ENCODE results near the gene LCA5L. TPM values are rescaled to one million over a fixed set of nuclear protein-coding genes. Genes with fewer than 3 reads are reported as not detected.

LCA5L gene
- polyA plus RNA-seq, 1 donor (not counting 4 experiments of a cell fraction or from before 2014, with no cell fraction given), result 0.96 TPM

GRCh38 chr21:39388038-39388810, 57.4 kb downstream of the LCA5L start:
- peak overlapping the region; percentile 76 for H3K9ac ChIP-seq (ENCODE audit: control insufficient read depth, extremely low read depth, insufficient read depth, low read length)

GRCh38 chr21:39387461-39388037, 58.0 kb downstream of the LCA5L start:
- Histone ChIP-seq H3K9ac (ENCODE audit: control insufficient read depth, extremely low read depth, insufficient read depth, low read length) (peak overlapping the region; percentile 76), H3K27me3 (ENCODE audit: control insufficient read depth, extremely low read depth, insufficient read depth, low read length) (no peaks in the 10 kb centered on the region), H2AFZ (ENCODE audit: control insufficient read depth, low read length) (peak overlapping the region; percentile 88), H3K9me3 (ENCODE audit: control insufficient read depth, low read depth, low read length) (no peaks in the 10 kb centered on the region), H3K9me1 (ENCODE audit: control insufficient read depth, extremely low read depth, insufficient read depth, low read length) (no peaks in the 10 kb centered on the region), H3K4me3 (ENCODE audit: control insufficient read depth in 2 of 3, extremely low read depth in 1 of 3, insufficient read depth in 2 of 3, low read depth in 1 of 3, low read length in 3 of 3) (peak overlapping the region; percentile 46 to 82 (median 70)), H4K20me1 (ENCODE audit: control insufficient read depth, extremely low read depth, insufficient read depth, low read length) (no peaks in the 10 kb centered on the region), H3K4me1 (ENCODE audit: control insufficient read depth, extremely low read depth, insufficient read depth, low read length) (peaks cover 18% of the 10 kb centered on the region), H3K36me3 (ENCODE audit: control insufficient read depth in 2 of 2, extremely low read depth in 1 of 2, insufficient read depth in 2 of 2, low read length in 2 of 2) (peaks cover 5 to 12% of the 10 kb centered on the region in 2 experiments), H3K79me2 (ENCODE audit: control insufficient read depth, insufficient read depth, low read length) (peaks cover 27% of the 10 kb centered on the region), H3K4me2 (ENCODE audit: control insufficient read depth, extremely low read depth, insufficient read depth, low read depth, low read length) (peak overlapping the region; percentile 97), H3K27ac (ENCODE audit: control insufficient read depth, insufficient read depth, low read length) (peak overlapping the region; percentile 81)
- dilution Hi-C loops (cut with MboI; ENCODE audit: extremely low pct_ligation_motif_present, low sequenced_read_pairs), result no loop called here
- TF ChIP-seq EZH2 (IDR thresholded peaks at IDR 0.05; ENCODE audit: low read length) (no peak), CTCF (optimal IDR thresholded peaks at IDR 0.05 in 1 of 3, IDR thresholded peaks at IDR 0.05 in 1 of 3, conservative IDR thresholded peaks at IDR 0.05 in 1 of 3; ENCODE audit: extremely low read depth in 1 of 3, insufficient read depth in 2 of 3, low read length in 3 of 3) (no peak)
- DNase-seq (ENCODE audit: low read depth, low spot score), result no peak
- FAIRE-seq, result no peak

More at GRCh38 chr21:39388038-39388810, 57.4 kb downstream of the LCA5L start:
- Histone ChIP-seq H3K27ac (ENCODE audit: control insufficient read depth, insufficient read depth, low read length) (peak overlapping the region; percentile 81), H2AFZ (ENCODE audit: control insufficient read depth, low read length) (peak overlapping the region; percentile 88), H3K4me1 (ENCODE audit: control insufficient read depth, extremely low read depth, insufficient read depth, low read length) (peaks cover 18% of the 10 kb centered on the region), H3K79me2 (ENCODE audit: control insufficient read depth, insufficient read depth, low read length) (peaks cover 27% of the 10 kb centered on the region), H4K20me1 (ENCODE audit: control insufficient read depth, extremely low read depth, insufficient read depth, low read length) (no peaks in the 10 kb centered on the region), H3K9me3 (ENCODE audit: control insufficient read depth, low read depth, low read length) (no peaks in the 10 kb centered on the region), H3K4me3 (ENCODE audit: control insufficient read depth in 2 of 3, extremely low read depth in 1 of 3, insufficient read depth in 2 of 3, low read depth in 1 of 3, low read length in 3 of 3) (peak overlapping the region; percentile 46 to 82 (median 70)), H3K27me3 (ENCODE audit: control insufficient read depth, extremely low read depth, insufficient read depth, low read length) (no peaks in the 10 kb centered on the region), H3K9me1 (ENCODE audit: control insufficient read depth, extremely low read depth, insufficient read depth, low read length) (no peaks in the 10 kb centered on the region), H3K4me2 (ENCODE audit: control insufficient read depth, extremely low read depth, insufficient read depth, low read depth, low read length) (peak overlapping the region; percentile 97), H3K36me3 (ENCODE audit: control insufficient read depth in 2 of 2, extremely low read depth in 1 of 2, insufficient read depth in 2 of 2, low read length in 2 of 2) (peaks cover 10 to 17% of the 10 kb centered on the region in 2 experiments)
- dilution Hi-C loops (cut with MboI; ENCODE audit: extremely low pct_ligation_motif_present, low sequenced_read_pairs), result no loop called here
- DNase-seq (ENCODE audit: low read depth, low spot score) (no peak), FAIRE-seq (peak; percentile 20)
- no peak for TF ChIP-seq EZH2 (IDR thresholded peaks at IDR 0.05; ENCODE audit: low read length)
- peak; percentile 80 to 99 (median 96) for TF ChIP-seq CTCF (optimal IDR thresholded peaks at IDR 0.05 in 1 of 3, IDR thresholded peaks at IDR 0.05 in 1 of 3, conservative IDR thresholded peaks at IDR 0.05 in 1 of 3; ENCODE audit: extremely low read depth in 1 of 3, insufficient read depth in 2 of 3, low read length in 3 of 3)

Data from keratinocyte (primary cell).